GM18861 (cell line): Measurements from ENCODE around the gene GPR55.

Source experiments
- ATAC-seq: cut with Tn5 transposase; IDR thresholded peaks from one replicate; pipeline ENCODE4 v1.9.1; 2021; ENCODE audit not compliant: unreplicated experiment

The GPR55 gene

GRCh38 chr2:230919681-230920080 is 5.4 kb downstream of the GPR55 start:
- no peak for ATAC-seq

DNA sequence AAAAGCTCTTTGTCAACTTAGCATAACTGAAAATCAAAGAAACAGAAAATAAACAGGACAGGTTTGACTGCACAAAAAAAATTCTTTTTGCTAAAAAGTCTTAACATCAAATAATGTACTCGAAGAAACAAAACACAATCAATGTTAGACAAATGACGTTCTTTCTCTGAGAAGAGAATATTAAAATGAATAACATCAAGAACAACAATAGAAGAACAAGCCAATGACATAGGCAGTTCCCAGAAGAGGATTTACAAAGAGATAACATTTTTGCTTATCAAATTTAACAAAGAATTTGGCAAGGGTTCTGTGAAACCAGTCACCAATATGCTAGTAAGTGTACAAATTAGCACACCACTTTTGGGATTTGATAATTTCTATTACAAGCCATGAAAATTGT is 5.8 kb downstream of the GPR55 start:
- no peak for ATAC-seq

GRCh38 chr2:230916218-230916617 is 8.8 kb downstream of the GPR55 start:
- ATAC-seq: no peak

GRCh38 chr2:230915319-230915718 is 9.7 kb downstream of the GPR55 start:
- ATAC-seq: no peak

- ATAC-seq: no peak
Observed at GRCh38 chr2:230914886-230915285, 10.2 kb downstream of the GPR55 start.

- no peak for ATAC-seq
Observed at GRCh38 chr2:230913406-230914143, 11.5 kb downstream of the GPR55 start.

GRCh38 chr2:230912724-230913123 is 12.3 kb downstream of the GPR55 start:
- no peak for ATAC-seq

DNA sequence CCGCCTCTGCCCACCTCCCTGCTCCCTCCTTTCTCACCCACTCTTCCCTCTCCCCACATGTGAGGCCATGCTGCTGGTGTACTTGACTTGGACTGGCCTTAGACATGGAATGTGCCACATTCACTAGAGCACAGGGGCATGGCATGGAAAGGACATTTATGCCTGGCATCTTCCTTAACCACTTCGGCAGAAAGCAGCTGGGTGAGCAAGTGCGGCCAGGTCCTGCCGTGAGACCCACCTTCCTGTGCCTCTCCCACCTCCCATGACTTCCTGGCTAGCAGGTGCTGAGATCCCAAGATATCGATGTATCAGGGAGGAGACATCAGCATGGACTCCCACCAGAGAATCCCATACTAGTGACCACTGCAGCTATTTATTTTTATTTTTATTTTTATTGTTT is 13.0 kb downstream of the GPR55 start:
- ATAC-seq: no peak

- ATAC-seq: no peak
Observed at GRCh38 chr2:230910546-230911177, 14.4 kb downstream of the GPR55 start.

DNA sequence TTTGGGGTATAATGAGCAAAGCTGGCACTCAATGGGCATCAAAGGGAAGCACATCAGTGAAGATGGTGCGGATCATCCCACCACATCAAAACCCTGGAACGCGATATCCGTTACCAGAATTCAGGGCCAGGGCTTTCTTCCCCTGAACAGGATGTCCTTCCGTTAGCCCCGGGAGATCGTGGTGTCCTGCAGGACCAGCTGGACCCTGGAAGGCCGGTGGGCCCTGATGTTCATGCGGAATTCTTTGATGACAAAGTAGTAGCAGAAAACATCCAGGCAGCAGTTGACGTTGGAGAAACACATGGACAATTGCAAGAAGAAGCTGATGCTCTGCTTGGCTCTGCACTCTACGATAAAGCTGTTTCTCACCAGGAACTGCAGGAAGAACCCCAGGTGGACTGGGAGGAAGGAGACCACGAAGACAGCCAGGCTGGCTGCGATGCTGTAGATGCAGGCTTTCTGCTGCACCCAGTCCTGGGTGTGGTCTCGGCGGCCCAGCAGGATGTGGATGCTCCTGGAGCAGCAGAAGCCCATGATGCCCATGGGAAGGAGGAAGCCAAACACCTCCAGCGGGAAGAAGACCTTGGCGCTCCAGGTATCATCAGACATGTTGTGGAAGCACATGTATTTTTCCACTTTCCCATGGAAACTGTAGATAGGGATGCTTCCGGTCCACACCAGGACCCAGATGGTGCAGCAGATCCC is 15.0 kb downstream of the GPR55 start:
- ATAC-seq: no peak

DNA sequence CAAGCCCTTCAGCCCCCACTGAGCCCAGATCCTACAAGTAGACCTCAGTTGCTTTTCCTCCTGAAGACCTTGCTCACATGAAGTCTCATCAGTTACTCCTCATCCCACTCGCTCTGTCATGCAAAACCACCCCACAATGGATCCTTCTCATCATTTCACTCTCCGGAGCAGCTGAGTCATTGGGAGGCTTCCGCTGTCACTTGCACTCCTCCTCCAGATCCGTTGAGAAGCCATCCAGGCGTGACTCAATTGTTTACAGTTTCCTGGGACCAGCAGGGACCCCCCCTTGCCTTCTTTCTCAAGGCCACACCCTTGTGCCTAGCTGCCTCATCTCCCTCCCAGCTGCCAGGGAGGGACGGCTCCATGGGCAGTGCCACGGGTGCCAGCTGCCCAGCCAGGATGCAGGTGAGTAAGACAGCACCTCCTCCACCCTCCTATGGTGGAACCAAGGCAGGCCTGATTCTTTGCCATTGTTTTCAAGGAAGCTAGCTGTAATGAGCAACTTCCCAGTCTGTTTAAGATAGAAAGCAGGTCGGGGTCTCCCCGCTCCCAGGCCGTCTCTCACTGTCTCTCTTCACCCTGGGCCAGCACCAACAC is 16.3 kb downstream of the GPR55 start:
- no peak for ATAC-seq

DNA sequence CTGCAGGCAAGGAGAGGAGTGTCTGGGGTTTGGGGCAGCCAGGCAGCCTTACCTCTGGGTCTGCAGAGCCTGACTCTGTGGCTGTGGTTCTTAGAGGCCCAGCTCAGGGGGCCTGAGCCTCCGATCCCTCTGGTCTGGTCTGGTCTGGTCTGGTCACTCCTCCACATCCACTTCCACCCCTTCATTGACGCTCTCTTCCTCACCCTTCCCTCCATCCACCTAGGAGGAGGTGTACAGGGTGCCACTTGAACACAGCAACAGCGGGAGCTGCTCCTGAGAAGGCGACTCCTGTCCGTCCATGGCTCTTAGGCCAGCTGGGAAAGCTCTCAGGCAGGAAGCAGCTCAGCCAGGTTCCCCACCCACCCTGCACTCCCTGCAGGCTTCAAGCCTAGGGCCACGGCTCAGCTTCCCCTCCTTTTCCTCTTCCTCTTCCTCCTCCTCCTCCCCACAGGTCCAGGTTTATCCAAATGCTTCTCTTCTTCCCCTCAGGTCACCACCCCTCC is 16.9 kb downstream of the GPR55 start:
- ATAC-seq: no peak

DNA sequence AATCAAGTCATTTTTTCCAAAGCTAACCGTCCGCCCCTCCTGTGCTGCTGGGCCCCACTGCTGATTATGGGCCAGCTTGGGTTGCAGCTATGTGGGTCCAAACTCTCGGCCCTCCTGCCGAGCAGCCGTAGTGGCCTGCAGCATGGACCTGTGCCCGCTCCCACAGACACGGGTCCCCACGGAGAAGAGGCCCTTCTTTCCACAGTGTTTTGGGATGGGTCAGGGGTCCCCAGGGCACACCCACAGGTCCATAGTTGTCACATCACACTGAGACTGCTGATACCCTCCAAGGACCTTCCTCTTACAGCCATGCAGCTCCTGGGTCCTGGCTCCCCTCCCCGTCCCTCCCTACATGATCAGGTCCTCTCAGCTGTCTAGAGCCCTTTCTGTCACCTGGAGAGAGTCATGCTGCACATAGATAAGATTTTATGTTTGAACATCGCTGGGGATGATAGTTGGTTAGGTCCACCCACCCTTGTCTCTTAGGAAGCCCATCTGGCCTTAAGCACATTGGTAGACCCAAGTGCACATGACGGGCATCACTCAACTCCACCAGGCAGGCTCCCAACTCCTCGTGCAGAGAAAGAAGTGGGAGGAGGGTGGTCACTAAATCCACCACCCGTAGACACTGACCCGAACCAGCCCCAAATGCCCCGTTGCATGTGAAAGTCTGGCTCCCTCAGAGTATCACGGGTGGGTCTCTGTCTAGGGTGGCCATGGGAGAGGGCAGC is 17.5 kb downstream of the GPR55 start:
- no peak for ATAC-seq

DNA sequence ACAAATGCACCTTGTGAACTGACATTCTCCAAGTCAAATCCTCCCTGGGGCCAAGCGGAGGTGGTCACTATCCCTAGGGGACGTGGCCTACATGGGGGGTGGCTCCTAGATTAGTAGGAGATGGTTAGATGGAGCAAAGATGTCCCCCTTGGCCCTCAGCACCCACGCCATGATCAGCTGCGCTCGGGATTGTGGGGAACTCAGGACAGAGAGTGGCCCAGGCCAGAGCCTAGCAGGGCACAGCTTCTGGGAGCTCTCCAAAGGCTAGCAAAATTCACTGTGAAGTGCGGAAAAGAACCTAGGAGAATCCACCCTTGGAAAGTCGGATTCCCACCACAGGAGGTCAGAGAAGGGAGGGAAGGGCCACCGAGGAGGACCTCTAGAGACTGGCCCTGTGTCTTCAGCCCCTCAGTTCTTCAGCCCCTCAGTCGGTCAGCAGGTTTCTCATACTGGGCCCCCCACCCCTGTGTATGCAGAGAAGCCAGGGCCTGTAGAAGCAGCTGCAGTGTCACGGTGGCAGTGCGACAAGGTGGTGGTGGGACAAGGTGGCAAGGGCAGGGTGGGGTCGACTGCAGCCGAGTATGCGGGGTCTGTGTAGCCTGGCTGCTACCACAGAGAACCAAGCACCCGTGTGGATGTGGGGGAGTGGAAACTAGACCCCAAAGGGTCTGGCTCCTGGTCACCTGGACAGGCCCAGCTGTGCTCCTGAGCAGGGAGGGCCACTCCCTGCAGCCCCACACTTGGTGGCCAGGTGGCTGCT is 18.4 kb downstream of the GPR55 start:
- no peak for ATAC-seq

- ATAC-seq: no peak
Observed at GRCh38 chr2:230905448-230906421, 19.3 kb downstream of the GPR55 start.

- no peak for ATAC-seq
Observed at GRCh38 chr2:230904856-230905447, 20.1 kb downstream of the GPR55 start.

DNA sequence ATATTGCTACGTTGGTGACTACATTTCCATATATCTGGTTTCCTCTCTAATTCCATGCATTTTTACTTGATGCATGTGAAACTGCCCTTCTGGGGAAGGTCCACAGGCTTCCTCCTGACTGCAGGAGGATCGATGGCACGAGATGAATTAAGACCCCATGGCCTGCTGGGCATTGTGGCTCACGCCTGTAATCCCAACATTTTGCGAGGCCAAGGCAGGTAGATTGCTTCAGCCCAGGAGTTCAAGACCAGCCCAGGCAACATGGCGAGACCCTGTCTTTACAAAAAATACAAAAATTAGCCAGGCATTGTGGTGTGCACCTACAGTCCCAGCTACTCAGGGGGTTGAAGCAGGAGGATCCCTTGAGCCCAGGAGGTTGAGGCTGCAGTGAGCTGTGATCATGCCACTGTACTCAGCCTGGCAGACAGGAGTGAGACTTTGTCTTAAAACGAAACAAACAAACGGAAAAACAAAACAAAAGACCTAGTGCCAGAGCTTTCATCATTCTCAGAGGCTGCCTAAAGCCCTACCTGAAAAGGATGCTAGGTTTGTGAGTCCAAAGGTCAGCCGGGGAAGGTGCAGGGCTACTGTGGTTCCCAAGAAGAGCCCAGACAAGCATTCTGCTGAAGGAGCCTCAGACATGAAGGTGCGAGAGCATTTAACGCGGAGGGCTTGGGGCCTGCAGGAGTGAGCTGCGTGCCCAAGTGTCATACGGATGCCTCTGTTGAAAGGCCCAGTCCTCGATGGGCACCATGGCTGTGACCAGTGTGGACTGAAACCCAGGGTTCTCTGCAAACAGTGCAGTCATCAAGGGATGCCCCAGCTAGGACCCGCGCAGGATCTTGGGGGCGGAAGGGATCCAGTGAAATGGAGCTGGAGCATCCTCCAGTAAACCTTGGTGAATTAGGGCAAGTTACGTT is 21.6 kb downstream of the GPR55 start:
- ATAC-seq: no peak
